GM12873 (cell line): Measurements from ENCODE around the gene CORO2B.

Source experiments
- TF ChIP-seq, protein P1 (sequence below): IDR thresholded peaks from 2 replicates; pipeline ENCODE4 v1.5.1; 2012; ENCODE audit warnings: low read depth, mild to moderate bottlenecking, moderate library complexity, low read length, control low read depth; ENCODE audit not compliant: insufficient read depth; ENCODE audit errors: missing control alignments

CORO2B gene

DNA sequence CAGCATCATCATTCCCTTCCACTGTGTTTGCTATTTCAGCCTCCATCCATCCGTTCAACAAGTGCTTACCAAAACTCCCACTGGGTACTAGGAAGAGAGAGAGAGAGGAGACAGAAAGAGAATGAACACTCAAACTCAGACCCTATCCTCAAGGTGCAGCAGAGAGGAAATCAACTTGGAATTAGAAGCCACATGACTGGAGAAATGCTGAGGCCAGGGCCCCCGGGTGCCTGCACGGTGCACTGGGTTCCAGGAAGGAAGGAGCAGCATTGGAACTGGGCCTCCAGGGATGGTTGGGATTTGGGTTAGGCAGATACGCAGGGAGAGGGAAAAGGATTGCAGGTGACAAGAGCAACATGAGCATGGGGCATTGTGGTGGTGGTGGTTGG, 30.0 kb downstream of the CORO2B start:
- TF ChIP-seq, protein P1, sequence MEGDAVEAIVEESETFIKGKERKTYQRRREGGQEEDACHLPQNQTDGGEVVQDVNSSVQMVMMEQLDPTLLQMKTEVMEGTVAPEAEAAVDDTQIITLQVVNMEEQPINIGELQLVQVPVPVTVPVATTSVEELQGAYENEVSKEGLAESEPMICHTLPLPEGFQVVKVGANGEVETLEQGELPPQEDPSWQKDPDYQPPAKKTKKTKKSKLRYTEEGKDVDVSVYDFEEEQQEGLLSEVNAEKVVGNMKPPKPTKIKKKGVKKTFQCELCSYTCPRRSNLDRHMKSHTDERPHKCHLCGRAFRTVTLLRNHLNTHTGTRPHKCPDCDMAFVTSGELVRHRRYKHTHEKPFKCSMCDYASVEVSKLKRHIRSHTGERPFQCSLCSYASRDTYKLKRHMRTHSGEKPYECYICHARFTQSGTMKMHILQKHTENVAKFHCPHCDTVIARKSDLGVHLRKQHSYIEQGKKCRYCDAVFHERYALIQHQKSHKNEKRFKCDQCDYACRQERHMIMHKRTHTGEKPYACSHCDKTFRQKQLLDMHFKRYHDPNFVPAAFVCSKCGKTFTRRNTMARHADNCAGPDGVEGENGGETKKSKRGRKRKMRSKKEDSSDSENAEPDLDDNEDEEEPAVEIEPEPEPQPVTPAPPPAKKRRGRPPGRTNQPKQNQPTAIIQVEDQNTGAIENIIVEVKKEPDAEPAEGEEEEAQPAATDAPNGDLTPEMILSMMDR, result no peak

- TF ChIP-seq, protein P1, result no peak
Measured at GRCh38 chr15:68609629-68610028, 30.8 kb downstream of the CORO2B start.

GRCh38 chr15:68610825-68611224, 32.0 kb downstream of the CORO2B start:
- TF ChIP-seq, protein P1, result no peak

DNA sequence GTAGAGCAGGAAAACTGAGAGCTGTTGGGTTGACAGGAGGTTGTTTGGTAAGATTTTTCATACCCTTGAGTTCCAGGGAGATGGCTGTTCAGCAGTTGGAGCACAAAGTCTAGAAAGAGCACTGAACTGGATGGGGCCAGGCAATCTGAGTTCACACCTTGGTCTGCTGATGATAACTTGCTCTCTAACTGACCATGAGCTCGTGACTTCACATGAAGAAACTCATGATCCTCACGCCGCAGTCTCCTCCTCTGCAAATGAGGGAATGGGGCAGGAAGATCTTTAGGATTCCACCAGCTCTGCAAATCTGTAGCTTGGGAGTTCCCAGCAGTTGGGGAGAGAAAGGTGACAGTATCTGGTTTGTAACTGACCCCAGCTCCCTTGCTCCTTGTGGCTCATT, 33.7 kb downstream of the CORO2B start:
- TF ChIP-seq, protein P1, result no peak

- TF ChIP-seq, protein P1, result no peak
Measured at GRCh38 chr15:68612979-68613740, 34.4 kb downstream of the CORO2B start.

GRCh38 chr15:68614286-68615035, 35.7 kb downstream of the CORO2B start:
- TF ChIP-seq, protein P1, result no peak

GRCh38 chr15:68615301-68615700, 36.5 kb downstream of the CORO2B start:
- TF ChIP-seq, protein P1, result no peak
